Epithelial cell of esophagus (primary cell): Measurements from ENCODE around the gene POU3F3.

Source experiments
- DNase-seq: peaks from one replicate; pipeline ENCODE4 v3.0.0; 2010; ENCODE audit warnings: low read depth
- H3K4me3 ChIP-seq: 2 replicates; pipeline ENCODE4 v1.5.1; 2011; ENCODE audit warnings: mild to moderate bottlenecking, low read length, control low read depth
- TF ChIP-seq, protein P1 (sequence below): IDR thresholded peaks from 2 replicates; pipeline ENCODE4 v1.5.1; 2011; ENCODE audit warnings: low read depth, mild to moderate bottlenecking, low read length, control low read depth, inconsistent platforms; ENCODE audit not compliant: insufficient read depth; ENCODE audit errors: missing control alignments

The POU3F3 gene

DNA sequence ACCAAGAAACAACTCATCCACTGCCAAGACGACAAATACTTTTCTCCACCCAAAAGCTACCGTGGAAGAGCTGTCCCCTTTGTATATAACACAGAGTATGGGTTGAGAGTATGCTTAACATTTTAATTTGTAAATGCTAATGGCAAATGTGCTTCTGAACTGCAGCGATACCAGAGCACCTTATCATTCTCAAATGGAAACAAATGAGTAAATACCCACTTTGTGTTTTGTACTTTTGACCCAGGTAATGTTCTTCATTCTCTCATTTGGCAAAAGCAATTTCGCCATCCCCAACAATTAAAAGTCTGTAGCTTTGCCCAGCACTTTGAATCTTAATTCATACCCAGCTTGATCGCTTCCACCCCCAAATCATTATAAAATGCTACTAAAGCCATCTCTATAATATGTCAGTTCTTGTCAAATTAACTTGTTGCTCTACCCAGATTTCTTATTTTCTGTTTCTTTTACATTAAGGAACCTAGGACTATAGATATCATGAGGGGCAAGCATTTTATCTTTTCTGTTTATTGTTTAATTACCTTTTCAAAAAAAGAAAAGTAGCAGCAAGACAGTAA, 6.2 kb upstream of the POU3F3 start:
- no peak overlapping the region for H3K4me3 ChIP-seq
- TF ChIP-seq, protein P1, sequence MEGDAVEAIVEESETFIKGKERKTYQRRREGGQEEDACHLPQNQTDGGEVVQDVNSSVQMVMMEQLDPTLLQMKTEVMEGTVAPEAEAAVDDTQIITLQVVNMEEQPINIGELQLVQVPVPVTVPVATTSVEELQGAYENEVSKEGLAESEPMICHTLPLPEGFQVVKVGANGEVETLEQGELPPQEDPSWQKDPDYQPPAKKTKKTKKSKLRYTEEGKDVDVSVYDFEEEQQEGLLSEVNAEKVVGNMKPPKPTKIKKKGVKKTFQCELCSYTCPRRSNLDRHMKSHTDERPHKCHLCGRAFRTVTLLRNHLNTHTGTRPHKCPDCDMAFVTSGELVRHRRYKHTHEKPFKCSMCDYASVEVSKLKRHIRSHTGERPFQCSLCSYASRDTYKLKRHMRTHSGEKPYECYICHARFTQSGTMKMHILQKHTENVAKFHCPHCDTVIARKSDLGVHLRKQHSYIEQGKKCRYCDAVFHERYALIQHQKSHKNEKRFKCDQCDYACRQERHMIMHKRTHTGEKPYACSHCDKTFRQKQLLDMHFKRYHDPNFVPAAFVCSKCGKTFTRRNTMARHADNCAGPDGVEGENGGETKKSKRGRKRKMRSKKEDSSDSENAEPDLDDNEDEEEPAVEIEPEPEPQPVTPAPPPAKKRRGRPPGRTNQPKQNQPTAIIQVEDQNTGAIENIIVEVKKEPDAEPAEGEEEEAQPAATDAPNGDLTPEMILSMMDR = no peak
- DNase-seq = no peak

DNA sequence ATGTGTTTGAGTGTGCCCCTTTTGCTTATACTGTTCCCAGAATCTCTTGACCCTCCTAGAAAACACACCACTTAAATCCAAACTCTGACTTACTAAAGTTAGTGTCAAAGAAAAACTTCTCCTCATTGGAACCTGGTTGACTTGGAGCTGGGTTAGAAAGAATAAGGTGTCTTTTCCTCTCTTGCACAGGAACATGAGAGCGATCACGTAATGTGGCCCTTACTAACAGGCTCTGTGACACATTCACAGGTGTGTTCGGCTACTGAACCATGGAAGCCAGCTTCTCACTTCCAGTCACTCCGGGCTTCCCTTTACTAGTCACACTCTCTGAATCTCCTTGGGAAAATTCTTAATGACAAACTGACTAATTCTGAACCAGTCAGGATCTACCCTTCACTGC, 5.4 kb upstream of the POU3F3 start:
- H3K4me3 ChIP-seq = no peak overlapping the region
- TF ChIP-seq, protein P1 = no peak
- peak; percentile 9 for DNase-seq

DNA sequence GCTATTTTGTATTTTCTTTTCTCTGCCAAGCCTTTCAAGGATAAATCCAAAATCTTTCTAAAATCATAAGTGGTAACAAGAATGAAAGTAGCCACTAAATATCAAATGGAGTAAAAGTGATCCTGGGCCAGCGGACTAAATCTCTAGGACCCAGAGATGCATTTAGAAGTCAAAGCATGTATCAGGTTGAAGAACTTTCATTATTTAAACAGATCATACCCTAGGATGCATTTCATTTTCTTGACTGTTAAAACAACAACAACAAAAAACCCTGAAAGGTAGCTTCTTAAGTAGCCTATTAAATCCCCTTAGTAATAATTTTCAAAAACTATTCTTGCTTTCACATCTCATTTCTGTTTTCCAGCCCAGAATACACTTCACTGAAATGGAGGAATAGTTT, 4.8 kb upstream of the POU3F3 start:
- TF ChIP-seq, protein P1 = no peak
- no peak overlapping the region for H3K4me3 ChIP-seq
- DNase-seq = no peak

DNA sequence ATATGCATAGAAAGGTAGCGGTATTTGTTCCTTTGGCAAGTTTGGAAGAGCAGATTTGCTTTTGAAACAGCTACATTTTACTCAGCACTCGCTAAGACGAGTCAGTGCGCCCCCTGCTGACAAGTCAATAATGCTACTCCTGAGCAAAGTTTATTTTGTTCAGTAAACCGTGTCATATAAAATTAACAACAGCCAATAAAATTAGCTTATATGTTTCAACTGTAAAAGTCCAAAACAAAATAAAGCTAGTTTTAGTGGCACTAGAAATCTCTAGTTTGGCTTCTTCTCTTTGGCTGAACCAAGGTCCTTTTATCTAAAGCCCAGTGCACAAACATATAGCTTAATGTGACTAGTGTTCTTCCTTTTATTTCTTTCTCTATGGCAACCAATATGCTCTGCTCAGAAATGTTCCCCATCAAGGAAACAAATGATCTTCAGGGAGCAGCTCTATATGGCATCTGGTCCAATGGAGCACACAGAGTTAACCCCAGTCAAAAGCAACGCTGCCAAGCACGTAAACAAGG, 4.2 kb upstream of the POU3F3 start:
- TF ChIP-seq, protein P1 = peak; percentile 76
- H3K4me3 ChIP-seq = no peak overlapping the region
- DNase-seq = peak; percentile 66

DNA sequence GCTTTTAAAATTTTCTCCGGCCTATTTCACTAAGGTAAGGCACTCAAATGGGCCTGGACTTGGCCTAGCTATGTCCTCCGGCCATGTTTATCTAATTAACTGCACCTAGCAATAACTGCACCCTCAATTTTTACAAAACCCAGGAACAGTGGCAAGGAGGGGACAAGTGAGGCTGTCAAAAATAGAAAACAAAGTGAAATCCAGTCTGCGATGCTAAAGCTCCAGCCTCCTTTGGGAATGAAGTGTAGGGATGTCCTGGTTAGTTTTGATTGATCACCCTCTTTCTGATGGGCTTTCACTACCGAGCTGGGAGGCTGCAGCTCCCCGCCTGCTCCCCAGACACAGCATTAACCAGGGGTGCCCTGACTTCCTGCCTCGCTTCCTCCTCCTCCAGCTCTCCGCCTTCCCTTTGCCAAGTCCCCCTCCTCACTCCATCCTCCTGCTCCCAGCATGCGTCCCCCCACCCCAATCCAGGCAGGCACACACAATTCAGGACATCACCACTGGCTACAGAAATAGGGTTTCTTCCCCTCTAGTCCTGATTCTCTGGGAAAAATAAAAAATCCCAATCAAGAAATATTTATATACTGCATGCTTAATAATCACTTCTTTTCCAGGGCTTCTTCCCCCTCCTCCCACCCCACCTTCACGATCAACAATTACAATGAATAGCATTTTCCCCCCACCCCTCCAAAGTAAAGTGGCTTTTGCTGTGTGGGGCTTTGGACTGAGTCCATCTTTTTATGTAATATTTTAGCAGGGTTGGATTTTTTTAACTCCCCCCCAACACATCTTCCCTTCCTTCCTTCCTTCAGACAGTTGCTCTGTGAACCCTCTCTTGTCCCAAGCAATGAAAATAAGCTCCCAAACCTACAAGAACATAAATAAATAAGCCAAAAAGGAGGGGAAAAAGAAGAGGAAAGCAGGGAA, 3.3 kb upstream of the POU3F3 start:
- DNase-seq = no peak
- no peak overlapping the region for H3K4me3 ChIP-seq
- TF ChIP-seq, protein P1 = no peak

DNA sequence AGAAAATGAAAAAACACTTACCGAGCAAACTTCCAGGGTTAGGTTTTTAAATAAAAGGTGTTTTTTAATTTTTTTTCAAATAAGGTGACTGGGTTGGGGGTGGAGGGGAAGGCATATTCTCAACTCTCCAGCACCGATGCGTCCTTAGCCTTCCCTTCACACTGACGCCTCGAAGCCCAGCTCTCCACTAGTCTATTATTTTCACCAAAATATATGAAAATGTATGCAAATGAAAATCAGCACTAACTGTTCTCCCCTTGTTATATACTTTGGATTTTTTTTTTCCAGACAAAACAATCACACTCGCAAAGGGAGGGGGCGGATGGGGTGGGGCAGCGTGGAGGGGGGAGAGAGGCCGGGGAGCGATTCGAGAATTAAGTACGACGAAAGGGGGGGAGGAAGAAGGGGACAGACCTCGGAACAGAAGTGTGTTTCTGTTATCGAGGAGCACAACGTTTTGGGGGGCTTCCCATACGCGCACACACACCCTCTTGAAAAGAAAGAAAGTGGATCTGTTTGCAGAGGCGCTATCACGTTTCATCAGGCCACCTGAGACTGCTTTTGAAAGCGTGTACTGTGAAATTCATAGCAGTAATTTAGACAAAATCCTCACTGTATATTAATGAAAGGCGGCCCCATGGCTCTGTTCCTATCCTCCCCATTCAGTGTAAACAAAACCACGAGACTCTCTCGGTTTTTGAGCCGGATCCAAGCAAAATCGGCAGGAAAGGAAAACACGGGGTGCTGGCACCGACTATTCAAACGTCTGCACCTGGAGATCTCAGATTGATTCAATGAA, 2.4 kb upstream of the POU3F3 start:
- TF ChIP-seq, protein P1 = no peak
- no peak overlapping the region for H3K4me3 ChIP-seq

More for the DNA sequence above, 2.4 kb upstream of the POU3F3 start:
- no peak for DNase-seq
